GM21737 (cell line): ENCODE measurements around the gene TNIP2.
"Not testable (repeated sequence)": the region's sequence is repeated elsewhere in the genome, so short reads cannot be mapped to it uniquely, and the experiment has no call there.

Source experiments
- ATAC-seq: cut with Tn5 transposase; IDR thresholded peaks from one replicate; pipeline ENCODE4 v1.9.1; 2021; ENCODE audit warnings: mild to moderate bottlenecking, moderate library complexity; ENCODE audit not compliant: unreplicated experiment

Gene TNIP2

GRCh38 chr4:2794486-2795299 is 38.6 kb upstream of the TNIP2 start:
- ATAC-seq: no peak

GRCh38 chr4:2793586-2794485 is 37.7 kb upstream of the TNIP2 start:
- ATAC-seq: no peak

GRCh38 chr4:2792711-2793585 is 36.8 kb upstream of the TNIP2 start, which contains the start of gene SH3BP2:
TSS of gene SH3BP2 (plus strand) at chr4:2793085. CDS start at chr4:2820618, 27,533 bp downstream.
- no peak for ATAC-seq

- ATAC-seq: no peak
Measured at GRCh38 chr4:2792396-2792710, 36.2 kb upstream of the TNIP2 start.

- no peak for ATAC-seq
Measured at GRCh38 chr4:2791518-2792395, 35.6 kb upstream of the TNIP2 start.

GRCh38 chr4:2790583-2791517 is 34.7 kb upstream of the TNIP2 start:
- ATAC-seq: no peak

GRCh38 chr4:2789793-2790582 is 33.9 kb upstream of the TNIP2 start:
- ATAC-seq: no peak

GRCh38 chr4:2789351-2789750 is 33.2 kb upstream of the TNIP2 start:
- no peak for ATAC-seq

GRCh38 chr4:2788532-2789103 is 32.5 kb upstream of the TNIP2 start:
- no peak for ATAC-seq

- ATAC-seq: no peak
Measured at GRCh38 chr4:2788101-2788500, 32.0 kb upstream of the TNIP2 start.

GRCh38 chr4:2787230-2788100 is 31.3 kb upstream of the TNIP2 start:
- peak; percentile 65 for ATAC-seq

GRCh38 chr4:2786794-2787229 is 30.7 kb upstream of the TNIP2 start:
- ATAC-seq: no peak

- no peak for ATAC-seq
Measured at GRCh38 chr4:2786152-2786671, 30.1 kb upstream of the TNIP2 start.

GRCh38 chr4:2785613-2786012 is 29.5 kb upstream of the TNIP2 start:
- no peak for ATAC-seq

GRCh38 chr4:2783790-2784189 is 27.7 kb upstream of the TNIP2 start:
- no peak for ATAC-seq

GRCh38 chr4:2781911-2782310 is 25.8 kb upstream of the TNIP2 start:
- ATAC-seq: no peak

- ATAC-seq: not testable (repeated sequence)
Measured at GRCh38 chr4:2780643-2781042, 24.5 kb upstream of the TNIP2 start.
